PC-3 (cell line): ENCODE measurements around the gene MEF2B.

ENCODE experiments used
- EZH2 ChIP-seq: fragments of 300-600 bp; sonication (generic); IDR thresholded peaks from one replicate; pipeline ENCODE4 v1.6.1; 2017; ENCODE audit warnings: antibody characterized with exemption, mild to moderate bottlenecking, low read length; ENCODE audit not compliant: unreplicated experiment
- TF ChIP-seq, protein P1 (sequence below): fragments of 300-600 bp; sonication (generic); conservative IDR thresholded peaks from 2 replicates; pipeline ENCODE4 v1.5.1; 2017; ENCODE audit warnings: antibody characterized with exemption, low read depth, mild to moderate bottlenecking, low read length

GRCh38 chr19:19202707-19203011 is 32.6 kb upstream of the MEF2B start:
- TF ChIP-seq, protein P1, sequence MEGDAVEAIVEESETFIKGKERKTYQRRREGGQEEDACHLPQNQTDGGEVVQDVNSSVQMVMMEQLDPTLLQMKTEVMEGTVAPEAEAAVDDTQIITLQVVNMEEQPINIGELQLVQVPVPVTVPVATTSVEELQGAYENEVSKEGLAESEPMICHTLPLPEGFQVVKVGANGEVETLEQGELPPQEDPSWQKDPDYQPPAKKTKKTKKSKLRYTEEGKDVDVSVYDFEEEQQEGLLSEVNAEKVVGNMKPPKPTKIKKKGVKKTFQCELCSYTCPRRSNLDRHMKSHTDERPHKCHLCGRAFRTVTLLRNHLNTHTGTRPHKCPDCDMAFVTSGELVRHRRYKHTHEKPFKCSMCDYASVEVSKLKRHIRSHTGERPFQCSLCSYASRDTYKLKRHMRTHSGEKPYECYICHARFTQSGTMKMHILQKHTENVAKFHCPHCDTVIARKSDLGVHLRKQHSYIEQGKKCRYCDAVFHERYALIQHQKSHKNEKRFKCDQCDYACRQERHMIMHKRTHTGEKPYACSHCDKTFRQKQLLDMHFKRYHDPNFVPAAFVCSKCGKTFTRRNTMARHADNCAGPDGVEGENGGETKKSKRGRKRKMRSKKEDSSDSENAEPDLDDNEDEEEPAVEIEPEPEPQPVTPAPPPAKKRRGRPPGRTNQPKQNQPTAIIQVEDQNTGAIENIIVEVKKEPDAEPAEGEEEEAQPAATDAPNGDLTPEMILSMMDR = no peak
- no peak for TF ChIP-seq EZH2
